H9 (cell line): Measurements from ENCODE around the gene SOHLH2. TPM values are rescaled to one million over a fixed set of nuclear protein-coding genes. Genes with fewer than 3 reads are reported as not detected.

Experiments
- DNase-seq: peaks from one replicate; pipeline ENCODE4 v3.0.0-alpha.2; 2017
- H2AFZ ChIP-seq: one replicate; pipeline ENCODE4 v1.6.1; 2013; ENCODE audit warnings: mild to moderate bottlenecking, low read length, control low read depth, moderate library complexity
- H2AK5ac ChIP-seq: 2 replicates; pipeline ENCODE4 v1.6.1; 2013; ENCODE audit warnings: low read length, control low read depth, mixed read lengths; ENCODE audit not compliant: insufficient read length
- H2BK120ac ChIP-seq: one replicate; pipeline ENCODE4 v1.6.1; 2013; ENCODE audit warnings: low read depth, mild to moderate bottlenecking, low read length, control low read depth, inconsistent platforms; ENCODE audit not compliant: poor library complexity, severe bottlenecking
- H2BK12ac ChIP-seq: 2 replicates; pipeline ENCODE4 v1.6.1; 2013; ENCODE audit warnings: low read length, control low read depth, mixed read lengths, low read depth; ENCODE audit not compliant: insufficient read length
- H2BK15ac ChIP-seq: 2 replicates; pipeline ENCODE4 v1.6.1; 2013; ENCODE audit warnings: low read depth, low read length, control low read depth
- H2BK20ac ChIP-seq: one replicate; pipeline ENCODE4 v1.6.1; 2013; ENCODE audit warnings: low read depth, mild to moderate bottlenecking, low read length, control low read depth, inconsistent platforms; ENCODE audit not compliant: poor library complexity, severe bottlenecking
- H2BK5ac ChIP-seq: 2 replicates; pipeline ENCODE4 v1.6.1; 2013; ENCODE audit warnings: low read length, control low read depth, mixed read lengths; ENCODE audit not compliant: insufficient read length
- H3K14ac ChIP-seq: 2 replicates; pipeline ENCODE4 v1.6.1; 2013; ENCODE audit warnings: low read length, control low read depth; ENCODE audit not compliant: insufficient read depth
- H3K18ac ChIP-seq: 2 replicates; pipeline ENCODE4 v1.6.1; 2013; ENCODE audit warnings: low read depth, mild to moderate bottlenecking, mixed read lengths, low read length, control low read depth; ENCODE audit not compliant: insufficient read length
- H3K23ac ChIP-seq: 2 replicates; pipeline ENCODE4 v1.6.1; 2013; ENCODE audit warnings: low read length, control low read depth, mixed read lengths, low read depth; ENCODE audit not compliant: insufficient read length
- H3K23me2 ChIP-seq: 2 replicates; pipeline ENCODE4 v1.6.1; 2013; ENCODE audit warnings: low read depth, mild to moderate bottlenecking, mixed read lengths, low read length, control low read depth; ENCODE audit not compliant: insufficient read length, poor library complexity, severe bottlenecking
- H3K27ac ChIP-seq: 2 replicates; pipeline ENCODE4 v1.5.1; 2013; ENCODE audit warnings: low read length, control low read depth, mixed read lengths, low read depth; ENCODE audit not compliant: insufficient read length
- H3K27me3 ChIP-seq: 2 replicates; pipeline ENCODE4 v1.6.1; 2013; ENCODE audit warnings: low read length, control low read depth, inconsistent platforms; ENCODE audit not compliant: insufficient read depth
- H3K4ac ChIP-seq: 2 replicates; pipeline ENCODE4 v1.6.1; 2013; ENCODE audit warnings: low read depth, mild to moderate bottlenecking, control low read depth, inconsistent platforms, low read length, moderate library complexity
- H3K4me1 ChIP-seq: 2 replicates; pipeline ENCODE4 v1.6.1; 2013; ENCODE audit warnings: low read length, control low read depth, inconsistent platforms; ENCODE audit not compliant: insufficient read depth
- H3K4me2 ChIP-seq: 2 replicates; pipeline ENCODE4 v1.6.1; 2013; ENCODE audit warnings: low read length, control low read depth, mixed read lengths; ENCODE audit not compliant: insufficient read length, insufficient read depth
- H3K56ac ChIP-seq: 2 replicates; pipeline ENCODE4 v1.6.1; 2013; ENCODE audit warnings: low read depth, mild to moderate bottlenecking, mixed read lengths, low read length, control low read depth; ENCODE audit not compliant: insufficient read length
- H3K79me1 ChIP-seq: 2 replicates; pipeline ENCODE4 v1.6.1; 2013; ENCODE audit warnings: low read depth, mild to moderate bottlenecking, moderate library complexity, low read length, control low read depth, inconsistent platforms; ENCODE audit not compliant: insufficient read depth, poor library complexity, severe bottlenecking
- H3K79me2 ChIP-seq: 2 replicates; pipeline ENCODE4 v1.6.1; 2013; ENCODE audit warnings: low read length, control low read depth, inconsistent platforms; ENCODE audit not compliant: insufficient read depth
- H3K9ac ChIP-seq: 2 replicates; pipeline ENCODE4 v1.6.1; 2013; ENCODE audit warnings: low read length, control low read depth, mixed read lengths; ENCODE audit not compliant: insufficient read length; ENCODE audit errors: extremely low read depth
- H3K9me3 ChIP-seq: one replicate; pipeline ENCODE4 v1.6.1; 2013; ENCODE audit warnings: low read depth, low read length, inconsistent platforms; ENCODE audit not compliant: control insufficient read depth
- H3T11ph ChIP-seq: one replicate; pipeline ENCODE4 v1.6.1; 2013; ENCODE audit warnings: mild to moderate bottlenecking, low read length, control low read depth, inconsistent platforms
- H4K20me1 ChIP-seq: one replicate; pipeline ENCODE4 v1.6.1; 2013; ENCODE audit not compliant: control insufficient read depth, insufficient read length, insufficient read depth
- H4K5ac ChIP-seq: 2 replicates; pipeline ENCODE4 v1.6.1; 2013; ENCODE audit warnings: low read depth, mild to moderate bottlenecking, mixed read lengths, low read length, control low read depth; ENCODE audit not compliant: insufficient read length
- H4K8ac ChIP-seq: replicated peaks from 2 replicates; pipeline ENCODE4 v1.6.1; 2013; ENCODE audit warnings: low read length, control low read depth, mixed read lengths, low read depth; ENCODE audit not compliant: insufficient read length
- H4K91ac ChIP-seq: 2 replicates; pipeline ENCODE4 v1.6.1; 2013; ENCODE audit warnings: low read depth, mild to moderate bottlenecking, moderate library complexity, mixed read lengths, low read length, control low read depth; ENCODE audit not compliant: insufficient read length
- H3K27ac Mint-ChIP-seq, 3 experiments: 2 replicates in 2 of 3; 3 replicates in 1 of 3; pipeline ENCODE4 v1.8.0; 2020 to 2021; ENCODE audit warnings: mixed read lengths in 3 of 3, mild to moderate bottlenecking in 1 of 3, moderate library complexity in 1 of 3
- H3K27me3 Mint-ChIP-seq: 2 replicates; pipeline ENCODE4 v1.8.0; 2021; ENCODE audit warnings: low read depth, mild to moderate bottlenecking, moderate library complexity, mixed read lengths
- H3K36me3 Mint-ChIP-seq, 3 experiments: 2 replicates in 2 of 3; 3 replicates in 1 of 3; pipeline ENCODE4 v1.8.0; 2020 to 2021; ENCODE audit warnings: low read depth in 3 of 3, mixed read lengths in 3 of 3; ENCODE audit not compliant: insufficient read depth in 1 of 3
- H3K4me1 Mint-ChIP-seq, 2 experiments: 2 replicates each; pipeline ENCODE4 v1.8.0; 2020; ENCODE audit warnings: mixed read lengths in 2 of 2
- H3K4me3 Mint-ChIP-seq, 2 experiments: 2 replicates in 1 of 2; 3 replicates in 1 of 2; pipeline ENCODE4 v1.8.0; 2020 to 2021; ENCODE audit warnings: mild to moderate bottlenecking in 2 of 2, mixed read lengths in 2 of 2, moderate library complexity in 1 of 2
- H3K9me3 Mint-ChIP-seq, 2 experiments: 2 replicates in 1 of 2; 3 replicates in 1 of 2; pipeline ENCODE4 v1.8.0; 2020; ENCODE audit warnings: mild to moderate bottlenecking in 2 of 2, mixed read lengths in 2 of 2, moderate library complexity in 1 of 2
- CTCF ChIP-seq: fragments of 200-600 bp; sonication (generic); conservative IDR thresholded peaks from 3 replicates; pipeline ENCODE4 v1.8.0; 2021; ENCODE audit warnings: antibody characterized with exemption, mild to moderate bottlenecking
- WGBS: extraction: QIAGEN DNeasy Blood & Tissue Kit; methylation state at CpG from one replicate; pipeline ENCODE4 v1.1.7; 2013; ENCODE audit warnings: missing lambda C conversion rate, low lambda C conversion rate, mixed read lengths; ENCODE audit not compliant: insufficient read length; ENCODE audit errors: extremely low coverage; 5-methylcytosine and 5-hydroxymethylcytosine counted together
- total RNA-seq: library from RNA; stranded (reverse); gene quantifications from 2 replicates; pipeline ENCODE4 v1.2.1, GENCODE V29; 2021

SOHLH2 gene
- total RNA-seq, 1 experiment from 2014 or later, result 1.3 TPM

- Histone ChIP-seq H3K18ac (no peak overlapping the region), H2BK20ac (no peak overlapping the region), H3K4me1 (no peaks in the 10 kb centered on the region), H2BK120ac (no peak overlapping the region), H3K79me1 (no peaks in the 10 kb centered on the region), H2AK5ac (no peak overlapping the region), H3K4ac (no peak overlapping the region), H3K79me2 (no peaks in the 10 kb centered on the region), H3K9me3 (no peaks in the 10 kb centered on the region), H3K27me3 (no peaks in the 10 kb centered on the region), H3K14ac (no peak overlapping the region), H4K91ac (no peak overlapping the region), H3K9ac (no peak overlapping the region), H4K5ac (no peak overlapping the region), H2BK15ac (no peak overlapping the region), H3T11ph (no peak overlapping the region), H4K20me1 (no peaks in the 10 kb centered on the region), H3K23me2 (no peaks in the 10 kb centered on the region), H2BK5ac (no peak overlapping the region), H2AFZ (no peak overlapping the region), H3K23ac (no peak overlapping the region), H3K27ac (no peak overlapping the region), H4K8ac (no peak overlapping the region), H3K56ac (no peak overlapping the region), H2BK12ac (no peak overlapping the region), H3K4me2 (no peak overlapping the region)
- Mint-ChIP-seq H3K27ac (no peak overlapping the region), H3K9me3 (no peaks in the 10 kb centered on the region), H3K36me3 (no peaks in the 10 kb centered on the region), H3K27me3 (no peaks in the 10 kb centered on the region), H3K4me3 (no peak overlapping the region), H3K4me1 (peaks cover 6% of the 10 kb centered on the region in 2 experiments)
- TF ChIP-seq CTCF, result no peak
- DNase-seq, result no peak
- no CpG with 5 or more reads among the region's 3 CpGs for WGBS
These were observed 23.6 kb downstream of the SOHLH2 start for GRCh38 chr13:36190771-36191170.
